GM12892 (cell line): Measurements from ENCODE around the gene PALLD.

ENCODE experiments used
- POLR2A ChIP-seq: IDR thresholded peaks from 2 replicates; pipeline ENCODE4 v1.6.1; 2011; ENCODE audit warnings: low read depth, low read length, control low read depth
- TAF1 ChIP-seq: IDR thresholded peaks from 2 replicates; pipeline ENCODE4 v1.6.1; 2011; ENCODE audit warnings: low read depth, mild to moderate bottlenecking, control low read depth, low read length, borderline replicate concordance

DNA sequence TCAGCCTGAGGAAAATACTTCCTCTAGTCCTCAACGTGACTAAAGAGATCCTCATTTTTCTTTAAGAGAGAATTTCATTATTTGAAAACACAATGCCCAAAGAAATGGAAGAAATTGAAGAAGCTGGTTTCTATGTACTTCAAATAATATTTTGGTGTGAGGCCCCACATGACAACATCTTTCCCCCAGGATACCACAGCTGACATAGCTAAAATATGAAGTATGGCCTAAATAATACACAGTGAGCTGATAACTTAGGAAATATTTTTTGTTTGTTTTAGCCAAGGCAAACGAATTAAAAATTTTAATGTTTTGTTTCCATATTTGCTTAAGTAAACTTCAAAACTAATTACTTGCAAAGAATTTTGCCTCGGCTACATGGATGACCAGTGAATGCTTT is 364.0 kb downstream of the PALLD start:
- no peak for TF ChIP-seq TAF1
- no peak for TF ChIP-seq POLR2A
